Osteoblast (primary cell): Measurements from ENCODE around the gene GNAT3. TPM values are rescaled to one million over a fixed set of nuclear protein-coding genes. Genes with fewer than 3 reads are reported as not detected.

Source experiments
- DNase-seq: peaks from one replicate; pipeline ENCODE4 v3.0.0; 2011; ENCODE audit warnings: low spot score, mixed read lengths; ENCODE audit not compliant: insufficient read length; ENCODE audit errors: missing footprints
- H2AFZ ChIP-seq: 2 replicates; pipeline ENCODE4 v1.6.0; 2011; ENCODE audit warnings: mild to moderate bottlenecking, low read length
- H3K27ac ChIP-seq: 2 replicates; pipeline ENCODE4 v1.5.1; 2011; ENCODE audit warnings: mild to moderate bottlenecking, low read depth, low read length, moderate library complexity
- H3K27me3 ChIP-seq: 2 replicates; pipeline ENCODE4 v1.6.0; 2012; ENCODE audit warnings: mild to moderate bottlenecking, control low read depth, inconsistent platforms, low read length, moderate library complexity; ENCODE audit not compliant: insufficient read depth
- H3K36me3 ChIP-seq: 2 replicates; pipeline ENCODE4 v1.5.1; 2011; ENCODE audit warnings: mild to moderate bottlenecking, low read length, control low read depth, moderate library complexity; ENCODE audit not compliant: insufficient read depth
- H3K4me1 ChIP-seq: 2 replicates; pipeline ENCODE4 v1.5.1; 2011; ENCODE audit warnings: mild to moderate bottlenecking, low read length, control low read depth, moderate library complexity; ENCODE audit not compliant: insufficient read depth
- H3K4me2 ChIP-seq: 2 replicates; pipeline ENCODE4 v1.6.0; 2011; ENCODE audit warnings: mild to moderate bottlenecking, low read length; ENCODE audit not compliant: insufficient read depth
- H3K4me3 ChIP-seq: fragments of 200-600 bp; sonication (generic); 3 replicates; pipeline ENCODE4 v1.5.1; 2012; ENCODE audit warnings: mild to moderate bottlenecking, low read length, inconsistent platforms; ENCODE audit not compliant: insufficient read depth
- H3K79me2 ChIP-seq: 2 replicates; pipeline ENCODE4 v1.6.0; 2012; ENCODE audit warnings: mild to moderate bottlenecking, low read length, control low read depth, inconsistent platforms; ENCODE audit not compliant: insufficient read depth
- H3K9me3 ChIP-seq: 2 replicates; pipeline ENCODE4 v1.5.1; 2011; ENCODE audit warnings: low read depth, low read length, control low read depth
- H4K20me1 ChIP-seq: 2 replicates; pipeline ENCODE4 v1.6.0; 2012; ENCODE audit warnings: mild to moderate bottlenecking, low read length, control low read depth; ENCODE audit not compliant: insufficient read depth
- total RNA-seq: library from RNA; depleted of rRNA; stranded (reverse); fragments of >200 nt; gene quantifications from 2 replicates; pipeline ENCODE4 v1.2.3, GENCODE V29; 2012
- TF ChIP-seq, protein P1 (sequence below): IDR thresholded peaks from 2 replicates; pipeline ENCODE4 v1.5.1; 2011; ENCODE audit warnings: mild to moderate bottlenecking, low read depth, low read length, moderate library complexity; ENCODE audit errors: extremely low read depth

The GNAT3 gene
- total RNA-seq, 1 donor = not detected

DNA sequence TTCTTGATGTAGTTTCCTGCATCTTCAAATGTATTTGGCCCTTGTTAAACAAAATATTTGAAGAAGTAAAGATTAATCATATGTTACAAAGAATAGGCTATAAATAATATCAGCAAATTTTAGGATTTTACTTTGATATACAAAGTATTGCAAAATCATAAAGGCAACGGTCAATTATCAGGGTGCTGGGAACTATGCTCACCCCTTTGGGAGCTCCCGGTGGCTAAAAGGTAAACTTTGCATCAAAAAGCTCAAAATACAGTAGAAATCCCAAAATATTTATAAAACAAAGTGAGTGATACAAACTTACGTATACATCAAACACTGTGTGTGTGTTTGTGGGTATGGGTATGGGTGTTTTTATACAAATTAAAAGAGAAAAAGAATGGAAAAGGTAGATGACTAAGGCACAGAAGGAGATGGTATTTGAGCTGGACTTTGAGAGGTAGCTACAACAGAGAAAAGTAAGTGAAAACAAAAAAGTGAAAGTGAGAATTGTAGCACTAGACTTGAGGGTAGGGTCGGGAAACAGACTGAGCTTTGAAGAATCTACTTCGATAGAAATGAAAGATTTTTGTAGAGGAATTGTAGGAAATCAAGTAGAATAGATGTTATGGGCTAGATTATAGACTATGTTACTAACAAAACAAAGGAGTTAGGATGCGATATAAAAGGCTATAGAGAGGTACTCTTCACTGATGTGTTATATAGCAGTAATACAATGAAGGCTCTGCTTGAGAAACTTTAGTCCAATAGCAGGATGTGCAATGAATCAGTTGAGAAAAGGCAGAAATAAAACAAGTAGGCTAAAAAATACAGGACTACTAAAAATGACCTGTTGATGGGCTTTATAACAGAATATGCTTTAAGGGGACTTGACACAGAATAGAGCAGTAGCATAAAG lies 52.8 kb downstream of the GNAT3 start:
- Histone ChIP-seq H3K4me1 (no peaks in the 10 kb centered on the region), H3K79me2 (no peaks in the 10 kb centered on the region), H2AFZ (peak overlapping the region; percentile 80), H3K4me2 (peak overlapping the region; percentile 72), H3K27me3 (no peaks in the 10 kb centered on the region), H3K27ac (no peak overlapping the region), H3K9me3 (no peaks in the 10 kb centered on the region), H3K4me3 (peak overlapping the region; percentile 59), H3K36me3 (no peaks in the 10 kb centered on the region), H4K20me1 (no peaks in the 10 kb centered on the region)
- TF ChIP-seq, protein P1, sequence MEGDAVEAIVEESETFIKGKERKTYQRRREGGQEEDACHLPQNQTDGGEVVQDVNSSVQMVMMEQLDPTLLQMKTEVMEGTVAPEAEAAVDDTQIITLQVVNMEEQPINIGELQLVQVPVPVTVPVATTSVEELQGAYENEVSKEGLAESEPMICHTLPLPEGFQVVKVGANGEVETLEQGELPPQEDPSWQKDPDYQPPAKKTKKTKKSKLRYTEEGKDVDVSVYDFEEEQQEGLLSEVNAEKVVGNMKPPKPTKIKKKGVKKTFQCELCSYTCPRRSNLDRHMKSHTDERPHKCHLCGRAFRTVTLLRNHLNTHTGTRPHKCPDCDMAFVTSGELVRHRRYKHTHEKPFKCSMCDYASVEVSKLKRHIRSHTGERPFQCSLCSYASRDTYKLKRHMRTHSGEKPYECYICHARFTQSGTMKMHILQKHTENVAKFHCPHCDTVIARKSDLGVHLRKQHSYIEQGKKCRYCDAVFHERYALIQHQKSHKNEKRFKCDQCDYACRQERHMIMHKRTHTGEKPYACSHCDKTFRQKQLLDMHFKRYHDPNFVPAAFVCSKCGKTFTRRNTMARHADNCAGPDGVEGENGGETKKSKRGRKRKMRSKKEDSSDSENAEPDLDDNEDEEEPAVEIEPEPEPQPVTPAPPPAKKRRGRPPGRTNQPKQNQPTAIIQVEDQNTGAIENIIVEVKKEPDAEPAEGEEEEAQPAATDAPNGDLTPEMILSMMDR = no peak
- no peak for DNase-seq

DNA sequence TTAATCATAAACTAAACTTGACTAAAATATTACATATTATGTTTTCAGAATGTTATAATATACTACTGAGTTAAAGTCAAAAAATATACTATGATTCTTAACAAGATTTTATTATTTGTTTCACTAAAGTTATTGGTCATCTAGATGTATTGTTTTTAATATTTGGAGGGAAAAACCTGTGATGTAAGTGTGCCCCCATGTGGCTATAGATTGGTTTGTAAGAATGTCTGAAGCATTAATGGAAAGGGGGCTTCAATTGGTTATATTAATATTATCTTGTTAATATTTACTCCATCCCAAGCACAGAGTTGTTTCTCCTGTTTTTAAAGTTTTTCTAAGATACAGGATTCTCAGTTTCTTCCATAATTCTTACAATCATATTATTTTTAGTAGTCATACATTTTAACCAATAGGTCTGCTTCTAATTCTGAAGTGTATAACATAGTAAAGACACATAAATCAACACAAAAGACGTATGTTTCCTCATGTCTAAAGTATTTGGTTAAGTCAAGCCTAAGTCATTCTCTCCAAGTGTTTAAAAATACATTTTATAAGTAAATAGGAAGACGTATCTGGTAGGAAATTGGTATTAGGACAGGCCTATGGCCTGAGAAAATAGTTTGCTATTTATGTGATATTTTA lies 58.0 kb downstream of the GNAT3 start:
- TF ChIP-seq, protein P1 = peak; percentile 61
- peaks cover 11% of the 10 kb centered on the region for H3K4me1 ChIP-seq
- DNase-seq = peak; percentile 50
- no peaks in the 10 kb centered on the region for H3K27me3 ChIP-seq
- no peaks in the 10 kb centered on the region for H3K9me3 ChIP-seq
- no peaks in the 10 kb centered on the region for H3K36me3 ChIP-seq
- H3K27ac ChIP-seq = no peak overlapping the region
- no peaks in the 10 kb centered on the region for H3K79me2 ChIP-seq
- H4K20me1 ChIP-seq = no peaks in the 10 kb centered on the region
- H3K4me2 ChIP-seq = no peak overlapping the region
- no peak overlapping the region for H2AFZ ChIP-seq
- no peak overlapping the region for H3K4me3 ChIP-seq

DNA sequence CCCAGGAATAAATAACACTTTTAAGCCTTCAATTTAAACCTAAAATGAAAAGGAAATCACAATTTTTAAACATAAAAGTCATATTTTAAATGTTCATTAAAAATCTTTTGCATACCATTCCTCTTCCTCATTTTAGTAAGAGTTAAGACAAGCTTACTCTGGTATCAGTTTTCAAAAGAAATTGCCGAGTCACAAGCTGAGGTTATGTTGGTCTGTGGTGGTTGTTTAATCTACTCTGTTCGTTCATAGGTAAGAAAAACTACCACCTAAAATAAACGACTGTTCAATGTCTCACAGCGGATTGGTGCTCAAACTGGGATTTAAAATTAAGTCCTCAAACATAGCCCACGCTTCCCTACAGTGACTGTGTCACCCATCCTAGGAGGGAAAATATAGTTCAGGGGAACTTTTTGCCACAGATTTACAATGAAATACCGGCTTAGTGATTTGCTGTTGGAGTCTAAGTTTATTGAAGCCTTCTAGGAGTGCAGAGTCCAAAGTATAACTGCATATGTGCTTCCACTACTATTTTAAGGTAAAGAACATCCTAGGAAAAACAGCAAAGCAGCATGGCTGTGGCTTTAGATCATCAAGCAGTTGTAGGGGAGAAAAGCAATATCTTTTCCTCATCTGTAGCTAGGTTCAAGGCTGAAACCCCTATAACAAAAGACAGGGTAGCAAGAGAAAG lies 61.1 kb downstream of the GNAT3 start:
- H3K4me2 ChIP-seq = peak overlapping the region; percentile 24
- H2AFZ ChIP-seq = peak overlapping the region; percentile 26
- no peaks in the 10 kb centered on the region for H4K20me1 ChIP-seq
- DNase-seq = no peak
- no peaks in the 10 kb centered on the region for H3K36me3 ChIP-seq
- no peak overlapping the region for H3K27ac ChIP-seq
- no peaks in the 10 kb centered on the region for H3K79me2 ChIP-seq
- no peak overlapping the region for H3K4me3 ChIP-seq
- H3K4me1 ChIP-seq = peaks cover 15% of the 10 kb centered on the region
- H3K9me3 ChIP-seq = no peaks in the 10 kb centered on the region
- TF ChIP-seq, protein P1 = no peak
- H3K27me3 ChIP-seq = no peaks in the 10 kb centered on the region
